HG02798 (cell line): Measurements from ENCODE around the gene MYH16.
A peak's percentile ranks its signal among the peaks of the same experiment; 100 is the strongest.
"Not testable (repeated sequence)": the region's sequence is repeated elsewhere in the genome, so short reads cannot be mapped to it uniquely, and the experiment has no call there.

Experiments
- ATAC-seq: cut with Tn5 transposase; IDR thresholded peaks from one replicate; pipeline ENCODE4 v1.9.1; 2021; ENCODE audit warnings: mild to moderate bottlenecking; ENCODE audit not compliant: unreplicated experiment, poor library complexity

Gene MYH16

DNA sequence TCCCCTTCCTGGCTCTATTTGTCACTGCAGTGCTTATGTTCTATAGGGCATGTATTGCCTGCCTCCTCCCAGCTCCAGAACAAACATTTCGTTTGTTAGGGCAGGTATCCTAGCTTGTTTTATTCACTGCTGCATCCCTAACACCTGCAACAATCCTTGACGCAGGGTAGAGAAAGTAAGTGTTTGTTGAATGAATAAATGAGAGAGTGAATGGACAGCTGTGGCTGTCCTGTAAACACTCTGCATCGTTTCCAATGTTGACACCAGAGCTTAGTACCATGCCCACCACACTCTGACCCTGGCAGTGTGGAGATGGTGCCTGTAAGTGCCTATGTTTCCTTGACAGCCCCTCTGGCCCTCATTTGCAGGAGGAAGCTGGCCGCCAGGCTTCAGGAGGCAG lies 21.0 kb downstream of the MYH16 start:
- ATAC-seq = no peak

DNA sequence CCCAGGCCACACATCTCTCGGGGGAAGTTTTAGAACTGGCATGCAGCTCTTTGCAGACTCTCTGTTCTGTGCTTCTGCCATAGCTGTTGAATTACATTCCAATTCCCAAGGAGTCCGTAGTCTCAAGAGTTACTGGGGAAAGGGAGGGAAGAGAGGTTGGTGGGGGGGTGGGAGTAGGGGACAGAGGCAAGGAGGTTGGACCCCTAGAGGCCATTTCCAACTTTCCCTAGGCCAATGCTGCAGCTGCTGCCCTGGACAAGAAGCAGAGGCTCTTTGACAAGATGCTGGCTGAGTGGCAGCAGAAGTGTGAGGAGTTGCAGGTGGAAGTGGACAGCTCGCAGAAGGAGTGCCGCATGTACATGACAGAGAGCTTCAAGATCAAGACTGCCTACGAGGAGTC lies 23.8 kb downstream of the MYH16 start:
- ATAC-seq = no peak

DNA sequence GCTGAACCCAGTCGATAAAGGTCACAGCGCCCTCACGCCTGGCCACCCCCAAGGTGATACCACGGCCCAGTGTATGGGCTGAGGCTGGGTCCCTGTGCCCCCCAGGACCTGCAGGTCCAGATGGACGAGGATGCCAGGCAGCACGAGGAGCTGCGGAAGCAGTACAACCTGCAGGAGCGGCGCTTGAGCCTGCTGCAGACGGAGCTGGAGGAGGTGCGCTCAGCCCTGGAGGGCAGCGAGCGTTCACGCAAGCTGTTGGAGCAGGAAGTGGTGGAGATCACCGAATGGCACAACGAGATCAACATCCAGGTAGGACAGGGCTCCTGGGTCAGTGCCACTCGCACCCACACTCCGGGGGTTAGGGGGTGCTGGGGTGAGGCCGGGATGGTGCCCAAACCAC lies 28.9 kb downstream of the MYH16 start:
- ATAC-seq = no peak

DNA sequence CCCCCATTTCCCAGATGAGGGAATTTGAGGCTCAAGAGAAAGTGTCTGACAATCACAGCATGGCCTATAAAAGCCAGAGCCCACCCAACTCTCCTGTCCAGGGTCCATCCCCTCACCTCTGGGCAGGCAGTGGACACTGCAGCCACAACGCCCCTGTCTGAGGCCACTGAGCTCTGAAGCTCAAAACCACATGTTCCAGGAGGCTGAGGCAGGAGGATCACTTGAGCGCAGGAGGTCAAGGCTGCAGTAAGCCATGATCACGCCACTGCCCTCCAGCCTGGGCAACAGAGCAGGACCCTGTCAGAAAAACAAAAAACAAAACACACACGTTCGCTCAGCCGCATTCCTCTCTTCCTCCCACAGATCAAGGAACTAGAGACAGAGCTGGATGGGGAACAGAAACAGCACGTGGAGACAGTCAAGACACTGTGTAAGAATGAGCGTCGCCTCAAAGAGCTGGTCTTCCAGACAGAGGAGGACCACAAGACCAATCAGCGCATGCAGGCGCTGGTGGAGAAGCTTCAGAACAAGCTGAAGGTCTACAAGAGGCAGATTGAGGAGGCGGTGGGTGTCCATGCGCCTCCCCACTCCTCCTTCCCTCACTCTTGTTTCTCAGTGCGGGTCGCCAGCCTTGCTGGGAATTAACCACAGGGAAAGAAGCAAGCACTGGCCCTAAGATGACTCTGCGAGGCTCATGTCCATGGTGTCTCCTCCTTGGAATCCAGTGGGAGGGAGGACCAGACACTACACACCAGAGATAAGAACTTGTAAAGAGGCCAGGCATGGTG lies 33.0 kb downstream of the MYH16 start:
- no peak for ATAC-seq

DNA sequence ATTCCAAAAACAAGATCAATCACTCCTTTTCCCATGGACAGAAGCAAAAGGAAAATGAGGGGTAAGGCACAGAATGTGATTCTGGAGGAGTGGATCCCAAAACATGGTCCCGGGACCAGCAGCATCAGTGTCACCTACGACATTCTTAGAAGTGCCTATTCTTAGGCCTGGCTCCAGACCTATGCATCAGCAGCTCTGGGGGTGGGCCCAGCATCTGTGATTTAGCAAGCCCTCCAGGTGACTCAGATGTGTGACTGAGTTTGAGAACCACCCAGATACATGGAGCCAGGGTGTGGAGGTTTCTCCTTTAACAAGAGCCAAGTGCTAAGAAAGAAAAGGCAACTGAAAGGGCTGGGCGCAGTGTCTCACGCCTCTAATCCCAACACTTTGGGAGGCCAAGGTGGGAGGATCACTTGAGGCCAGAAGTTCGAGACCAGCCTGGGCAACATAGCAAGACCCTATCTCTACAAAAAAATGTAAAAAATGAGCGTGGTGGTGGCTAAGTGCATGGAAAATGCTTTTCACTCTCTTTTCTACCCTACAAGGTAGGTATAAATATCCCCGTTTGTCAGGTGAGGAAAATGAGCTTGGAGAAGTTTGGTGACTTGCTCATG lies 35.9 kb downstream of the MYH16 start:
- no peak for ATAC-seq

DNA sequence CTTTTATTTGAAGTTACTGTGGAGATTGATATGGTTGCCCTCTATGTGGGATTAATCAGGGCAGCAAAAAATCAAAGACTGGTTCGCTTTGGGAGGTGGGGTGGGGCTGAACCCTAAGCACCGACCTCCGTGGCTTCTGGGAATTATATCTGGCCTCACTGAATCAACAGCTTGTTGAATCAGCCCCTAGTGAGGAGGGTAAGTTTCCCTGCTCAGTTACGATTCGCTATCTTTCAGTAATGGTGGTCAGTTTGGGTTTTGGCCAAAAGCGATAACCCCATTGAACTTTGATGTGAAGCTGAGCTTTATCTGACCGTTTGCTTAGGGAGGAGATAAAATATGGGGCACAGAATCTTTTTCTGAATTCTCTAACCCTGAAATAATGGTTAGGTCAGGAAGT lies 36.5 kb downstream of the MYH16 start:
- no peak for ATAC-seq

DNA sequence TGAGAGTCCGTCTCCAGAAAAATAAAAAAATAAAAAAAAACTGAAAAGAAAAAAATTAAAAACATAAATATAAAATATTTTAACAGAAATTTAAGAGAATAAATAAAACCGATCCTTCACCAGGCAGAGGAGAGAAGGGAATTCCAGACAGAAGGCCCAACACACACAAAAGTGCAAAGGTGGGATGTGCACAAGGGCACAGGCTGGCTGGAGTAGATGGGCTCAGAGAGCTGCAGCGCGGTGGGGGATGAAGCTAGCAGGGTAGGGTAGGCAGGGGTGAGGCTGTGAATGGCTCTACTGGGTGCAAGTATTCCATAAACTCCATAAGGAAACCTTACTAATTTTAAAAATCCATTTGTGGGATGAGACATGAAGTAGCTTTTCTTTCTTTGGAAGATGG lies 37.4 kb downstream of the MYH16 start:
- ATAC-seq = no peak

DNA sequence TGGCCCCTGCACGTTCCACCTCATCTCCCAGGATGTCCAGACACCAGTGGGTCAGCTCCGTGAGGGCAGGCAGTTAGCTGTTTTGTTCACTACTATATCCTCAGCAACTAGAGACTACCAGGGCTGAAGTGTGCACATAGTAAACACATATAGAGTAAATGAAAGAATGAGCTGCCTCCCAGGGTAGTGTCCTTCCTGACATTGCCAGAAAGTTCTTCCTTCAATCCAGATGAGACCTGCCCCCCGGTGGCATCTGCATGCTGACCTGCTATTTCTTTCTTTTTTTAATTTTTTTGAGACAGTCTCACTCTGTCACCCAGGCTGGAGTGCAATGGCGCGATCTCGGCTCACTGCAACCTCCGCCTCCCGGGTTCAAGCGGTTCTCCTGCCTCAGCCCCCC lies 39.1 kb downstream of the MYH16 start:
- no peak for ATAC-seq

DNA sequence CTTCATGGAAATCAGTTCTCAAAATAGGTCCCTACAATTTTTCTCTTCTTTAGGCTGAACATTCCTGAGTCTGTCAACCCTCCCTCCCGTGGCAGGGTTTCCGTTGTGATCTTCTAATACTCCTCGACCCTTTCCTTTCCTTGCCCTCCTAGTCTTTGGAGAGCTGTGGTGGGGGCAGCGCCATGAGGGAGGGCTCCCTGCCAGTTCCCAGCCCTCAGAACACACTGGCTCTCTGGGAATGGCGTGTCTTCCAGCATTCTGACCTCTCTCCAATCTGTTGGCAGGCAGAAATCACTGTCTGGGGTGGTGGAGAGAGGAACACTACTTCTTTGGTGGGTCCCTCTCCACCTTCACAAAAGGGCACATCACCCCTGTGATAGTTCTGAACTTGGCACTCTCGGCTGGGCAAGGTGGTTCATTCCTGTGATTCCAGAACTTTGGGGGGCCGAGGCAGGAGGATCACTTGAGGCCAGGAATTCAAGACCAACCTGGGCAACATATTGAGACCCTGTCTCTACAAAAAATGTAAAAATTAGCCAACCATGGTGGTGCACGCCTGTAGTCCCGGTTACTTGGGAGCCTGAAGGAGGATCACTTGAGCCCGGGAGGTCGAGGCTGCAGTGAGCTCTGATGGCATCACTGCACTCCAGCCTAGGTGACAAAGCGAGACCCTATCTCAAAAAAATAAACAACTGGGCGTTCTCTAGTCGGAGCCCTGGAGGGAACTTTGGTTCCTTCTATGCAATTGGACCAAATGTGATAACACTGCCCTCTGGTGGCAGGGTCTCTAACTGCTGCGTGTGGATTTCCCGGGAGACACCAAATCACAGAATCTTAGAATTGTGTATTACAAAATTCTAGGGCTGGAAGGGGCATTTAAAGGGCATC lies 39.9 kb downstream of the MYH16 start:
- peak; percentile 53 for ATAC-seq

DNA sequence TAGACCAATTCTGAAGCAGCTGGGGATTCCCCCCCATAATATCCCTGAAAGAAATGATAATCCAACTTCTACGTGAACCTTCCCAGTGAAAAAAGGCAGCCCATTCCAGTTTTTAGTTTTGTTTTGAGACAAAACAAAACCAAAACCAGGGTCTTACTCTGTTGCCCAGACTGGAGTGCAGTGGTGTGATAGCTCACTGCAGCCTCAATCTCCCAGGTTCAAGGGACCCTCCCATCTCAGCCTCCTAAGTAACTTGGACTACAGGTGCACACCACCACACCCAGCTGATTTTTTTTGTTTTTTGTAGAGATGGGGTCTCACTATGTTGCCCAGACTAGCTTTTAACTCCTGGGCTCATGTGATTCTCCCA lies 40.5 kb downstream of the MYH16 start:
- no peak for ATAC-seq

DNA sequence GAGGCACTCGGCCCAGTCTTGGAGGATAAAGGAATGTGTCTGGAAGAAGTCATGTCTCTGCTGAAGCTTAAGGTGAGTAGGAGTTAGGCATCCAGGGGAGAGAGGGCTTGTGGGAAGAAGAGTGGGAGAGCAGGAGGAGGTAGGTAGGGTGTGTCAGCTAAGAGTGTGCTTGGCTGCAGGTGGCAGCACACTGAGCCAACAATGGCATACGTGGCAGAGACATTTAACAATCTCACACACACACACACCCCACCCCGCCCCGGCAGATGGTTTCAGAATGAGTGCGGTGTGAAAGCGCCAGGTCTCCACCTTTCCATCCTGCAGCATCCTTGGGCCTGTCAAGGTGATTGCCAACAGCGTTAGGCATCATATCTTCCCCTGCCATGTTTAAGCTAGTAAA lies 41.9 kb downstream of the MYH16 start:
- no peak for ATAC-seq

DNA sequence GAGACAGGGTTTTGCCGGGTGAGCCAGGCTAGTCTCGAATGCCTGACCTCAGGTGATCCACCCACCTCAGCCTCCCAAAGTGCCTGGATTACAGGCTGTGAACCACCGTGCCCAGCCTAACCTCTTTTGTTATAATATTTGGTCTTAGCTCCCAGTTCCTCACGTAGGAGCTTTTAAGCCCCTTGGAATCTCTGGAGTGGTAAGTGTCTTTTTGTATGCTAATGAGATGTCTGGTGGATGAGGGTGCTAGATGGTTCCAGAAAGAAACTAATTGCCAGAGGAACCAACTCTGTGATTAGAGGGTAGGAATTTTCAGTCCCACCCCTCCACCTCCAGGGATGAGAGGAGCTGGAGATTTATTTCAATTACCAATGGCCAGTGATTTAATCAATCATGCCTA lies 47.7 kb downstream of the MYH16 start:
- no peak for ATAC-seq

DNA sequence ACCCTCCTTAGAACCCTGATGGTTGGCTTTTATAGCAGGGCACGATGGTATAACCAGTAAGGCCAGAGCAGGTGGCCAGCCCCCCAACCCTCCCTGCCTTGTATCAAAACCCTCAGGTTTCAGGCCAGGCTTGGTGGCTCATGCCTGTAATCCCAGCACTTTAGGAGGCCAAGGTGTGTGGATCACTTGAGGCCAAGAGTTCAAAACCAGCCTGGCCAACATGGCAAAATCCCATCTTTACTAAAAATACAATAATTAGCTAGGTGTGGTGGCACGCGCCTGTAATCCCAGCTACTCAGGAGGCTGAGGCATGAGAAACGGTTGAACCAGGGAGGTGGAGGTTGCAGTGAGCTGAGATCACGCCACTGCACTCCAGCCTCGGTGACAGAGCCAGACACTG lies 50.0 kb downstream of the MYH16 start:
- ATAC-seq = not testable (repeated sequence)

DNA sequence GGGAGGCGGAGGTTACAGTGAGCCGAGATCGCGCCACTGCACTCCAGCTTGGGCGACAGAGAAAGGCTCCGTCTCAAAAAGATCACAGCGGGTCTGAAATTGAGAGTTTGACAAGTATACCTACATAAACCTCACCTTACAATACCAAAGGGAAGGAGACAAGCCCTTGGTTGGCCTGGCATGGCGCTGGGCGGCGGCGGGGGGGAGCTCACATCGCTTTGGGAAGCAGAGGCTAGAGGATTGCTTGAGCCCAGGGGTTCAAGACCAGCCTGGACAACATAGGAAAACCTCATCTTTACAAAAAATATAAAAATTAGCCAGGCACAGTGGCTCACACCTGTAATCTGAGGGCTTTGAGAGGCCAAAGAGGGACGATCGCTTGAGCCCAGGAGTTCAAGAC lies 51.9 kb downstream of the MYH16 start:
- ATAC-seq = no peak

DNA sequence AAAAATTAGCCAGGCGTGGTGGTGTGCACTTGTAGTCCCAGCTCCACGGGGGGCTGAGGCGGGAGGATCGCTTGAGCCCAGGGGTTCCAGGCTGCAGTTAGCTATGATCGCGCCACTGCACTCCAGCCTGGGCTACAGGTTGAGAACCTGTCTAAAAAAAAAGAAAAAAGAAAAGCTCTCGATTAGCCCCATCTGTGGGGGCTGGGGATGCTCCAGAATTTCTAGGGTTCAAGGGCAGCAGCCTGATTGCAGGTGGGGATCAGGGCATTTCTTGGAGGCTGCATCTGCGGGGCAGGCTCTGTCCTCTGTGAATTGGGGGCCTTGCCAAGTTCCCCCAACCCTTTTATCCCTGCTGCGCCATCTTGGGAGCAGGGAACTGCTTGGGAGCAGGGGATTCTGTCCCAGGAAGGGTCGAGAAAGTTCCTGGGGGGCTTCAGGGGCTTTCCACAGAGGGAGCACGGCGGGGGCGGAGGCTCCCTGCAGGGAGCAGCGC lies 52.4 kb downstream of the MYH16 start:
- no peak for ATAC-seq

DNA sequence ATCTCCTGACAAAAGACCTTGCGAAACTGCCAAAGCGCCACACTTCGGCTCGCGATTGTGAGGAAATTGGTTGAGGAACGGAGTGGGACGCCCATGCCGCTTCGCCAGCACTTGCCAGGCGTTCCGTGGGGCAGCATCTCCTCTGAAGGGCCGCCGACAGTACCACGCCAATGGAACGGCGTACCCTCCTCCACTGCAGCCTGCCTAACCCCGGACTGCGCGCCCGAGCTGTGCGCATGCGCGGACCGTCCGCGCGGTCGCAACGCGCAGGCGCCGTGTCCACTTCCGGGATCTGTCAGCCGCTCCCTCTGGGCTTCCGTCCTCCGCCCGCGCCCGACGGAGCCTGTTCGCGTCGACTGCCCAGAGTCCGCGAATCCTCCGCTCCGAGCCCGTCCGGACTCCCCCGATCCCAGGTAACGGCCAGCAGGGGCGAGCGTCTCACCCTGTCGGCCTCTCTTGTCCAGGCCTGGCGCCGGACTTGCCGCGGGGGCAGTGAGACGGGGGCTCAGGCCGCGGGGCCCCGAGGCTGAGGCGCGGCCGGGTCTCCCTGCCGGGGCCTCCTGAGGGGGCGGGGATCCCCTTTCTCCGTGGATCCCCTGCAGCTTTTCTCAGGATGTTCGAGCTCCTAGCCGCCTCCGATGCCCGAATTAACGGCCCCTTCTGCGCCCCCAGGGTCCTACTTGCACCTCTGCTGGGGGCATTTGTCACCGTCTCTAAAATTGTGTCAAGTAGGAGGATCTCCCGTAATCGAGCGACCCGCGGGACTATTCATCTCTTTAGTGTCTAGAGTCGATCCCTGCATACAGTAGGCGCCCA lies 53.2 kb downstream of the MYH16 start, which contains the start of gene ARPC1A:
ARPC1A (plus strand) TSS at position 307 of the 816 bp plus-strand sequence. CDS start 7,456 bp downstream, outside the sequence.
- ATAC-seq = peak; percentile 92

DNA sequence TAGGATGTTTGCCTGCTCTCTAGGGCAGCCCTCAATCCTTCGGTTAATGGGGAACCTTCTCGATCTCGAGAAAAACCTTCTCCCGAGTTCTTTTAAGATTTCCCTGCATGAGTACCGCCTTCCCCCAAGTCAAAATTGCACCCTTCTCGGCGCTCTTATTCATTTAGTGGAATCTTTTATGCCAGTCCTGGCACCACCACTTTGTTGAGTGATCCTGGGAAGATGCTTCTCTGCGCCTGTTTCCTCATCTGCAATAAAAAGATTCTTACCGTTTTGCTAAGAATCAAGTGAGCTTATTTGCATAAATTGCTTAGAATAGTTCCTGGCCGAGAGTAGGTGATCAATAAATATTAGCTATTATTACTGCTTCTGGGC lies 53.8 kb downstream of the MYH16 start:
- no peak for ATAC-seq

DNA sequence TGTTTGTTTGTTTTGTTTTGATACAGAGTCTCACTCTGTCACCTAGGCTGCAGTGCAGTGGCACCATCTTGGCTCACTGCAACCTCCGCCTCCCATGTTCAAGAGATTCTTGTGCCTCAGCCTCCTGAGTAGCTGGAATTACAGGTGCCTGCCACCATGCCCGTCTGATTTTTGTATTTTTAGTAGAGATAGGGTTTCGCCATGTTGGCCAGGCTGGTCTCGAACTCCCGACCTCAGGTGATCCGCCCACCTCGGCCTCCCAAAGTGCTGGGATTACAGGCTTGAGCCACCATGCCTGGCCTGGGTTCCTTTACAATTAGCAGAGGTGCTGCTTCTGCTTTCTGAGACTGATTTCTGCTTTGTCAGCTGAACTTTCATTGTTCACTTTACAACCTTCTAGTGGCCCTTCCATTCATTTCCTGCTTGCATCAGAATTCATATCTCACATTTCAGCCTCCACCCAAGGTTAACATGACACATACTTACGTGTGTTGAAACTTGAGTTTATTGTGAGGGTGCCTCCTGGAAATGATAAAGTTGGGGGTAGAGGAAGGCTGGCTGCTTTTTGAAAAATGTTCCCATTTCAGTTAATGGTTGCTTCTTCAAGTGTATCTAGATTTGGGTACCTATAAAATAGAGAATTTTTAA lies 57.8 kb downstream of the MYH16 start:
- ATAC-seq = not testable (repeated sequence)

DNA sequence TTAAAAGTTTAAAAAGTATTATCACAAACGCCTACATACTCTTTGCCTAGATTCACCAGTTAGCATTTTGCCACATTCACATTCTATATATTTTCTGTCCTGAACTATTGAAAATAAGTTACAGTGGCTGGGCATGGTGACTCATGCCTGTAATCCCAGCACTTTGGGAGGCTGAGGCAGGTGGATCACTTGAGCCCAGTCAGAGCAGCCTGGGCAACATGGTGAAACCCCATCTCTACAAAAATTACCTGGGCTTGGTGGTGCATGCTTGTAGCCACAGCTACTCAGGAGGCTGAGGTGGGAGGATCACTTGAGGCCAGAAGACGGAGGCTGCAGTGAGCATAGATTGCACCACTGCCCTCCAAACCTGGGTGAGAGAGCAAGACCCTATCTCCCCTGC lies 58.4 kb downstream of the MYH16 start:
- no peak for ATAC-seq

DNA sequence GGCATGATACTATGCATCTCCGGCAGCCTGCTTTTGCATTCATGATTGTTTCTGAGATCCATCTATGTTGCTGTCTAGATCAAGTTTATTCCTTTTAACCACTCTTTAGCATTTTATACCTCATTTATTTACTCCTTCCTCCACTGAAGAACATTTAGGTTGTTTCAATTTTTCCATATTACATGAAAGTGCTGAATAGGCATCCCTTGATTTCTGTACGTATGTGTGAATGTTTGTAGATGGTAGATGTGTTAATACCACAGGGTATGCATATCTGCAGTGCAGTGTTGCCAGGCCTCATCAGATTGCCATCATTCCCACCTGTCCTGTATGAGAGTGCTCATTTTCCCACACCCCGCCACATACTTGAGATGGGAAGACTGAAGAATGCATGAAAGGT lies 67.0 kb downstream of the MYH16 start:
- no peak for ATAC-seq
